ENCODE results near the gene LAMA1.

GRCh38 chr18:7047336-7047735, 70.3 kb downstream of the LAMA1 start:
- no peak for TF ChIP-seq POLR2A (IDR thresholded peaks at IDR 0.05)
- TF ChIP-seq, protein P1, sequence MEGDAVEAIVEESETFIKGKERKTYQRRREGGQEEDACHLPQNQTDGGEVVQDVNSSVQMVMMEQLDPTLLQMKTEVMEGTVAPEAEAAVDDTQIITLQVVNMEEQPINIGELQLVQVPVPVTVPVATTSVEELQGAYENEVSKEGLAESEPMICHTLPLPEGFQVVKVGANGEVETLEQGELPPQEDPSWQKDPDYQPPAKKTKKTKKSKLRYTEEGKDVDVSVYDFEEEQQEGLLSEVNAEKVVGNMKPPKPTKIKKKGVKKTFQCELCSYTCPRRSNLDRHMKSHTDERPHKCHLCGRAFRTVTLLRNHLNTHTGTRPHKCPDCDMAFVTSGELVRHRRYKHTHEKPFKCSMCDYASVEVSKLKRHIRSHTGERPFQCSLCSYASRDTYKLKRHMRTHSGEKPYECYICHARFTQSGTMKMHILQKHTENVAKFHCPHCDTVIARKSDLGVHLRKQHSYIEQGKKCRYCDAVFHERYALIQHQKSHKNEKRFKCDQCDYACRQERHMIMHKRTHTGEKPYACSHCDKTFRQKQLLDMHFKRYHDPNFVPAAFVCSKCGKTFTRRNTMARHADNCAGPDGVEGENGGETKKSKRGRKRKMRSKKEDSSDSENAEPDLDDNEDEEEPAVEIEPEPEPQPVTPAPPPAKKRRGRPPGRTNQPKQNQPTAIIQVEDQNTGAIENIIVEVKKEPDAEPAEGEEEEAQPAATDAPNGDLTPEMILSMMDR (IDR thresholded peaks at IDR 0.05 in 8 of 11, conservative IDR thresholded peaks at IDR 0.05 in 3 of 11), result no peak
